Activated CD4-positive, alpha-beta T cell treated with anti-CD3 and anti-CD28 coated beads, Interleukin-2, Interleukin-6, amounts not matched to agents 100 ng/mL and 50 ng/mL, durations not matched to agents 16 hours and 8 hours (primary cell): Measurements from ENCODE around the gene HAPSTR1.
"Not testable (repeated sequence)": the region's sequence is repeated elsewhere in the genome, so short reads cannot be mapped to it uniquely, and the experiment has no call there.

Source experiments
- DNase-seq: peaks from one replicate; pipeline ENCODE4 v3.0.0-alpha.2; 2020

The HAPSTR1 gene, protein sequence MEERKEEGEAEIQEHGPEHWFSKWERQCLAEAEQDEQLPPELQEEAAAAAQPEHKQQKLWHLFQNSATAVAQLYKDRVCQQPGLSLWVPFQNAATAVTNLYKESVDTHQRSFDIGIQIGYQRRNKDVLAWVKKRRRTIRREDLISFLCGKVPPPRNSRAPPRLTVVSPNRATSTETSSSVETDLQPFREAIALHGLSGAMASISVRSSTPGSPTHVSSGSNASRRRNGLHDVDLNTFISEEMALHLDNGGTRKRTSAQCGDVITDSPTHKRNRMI

DNA sequence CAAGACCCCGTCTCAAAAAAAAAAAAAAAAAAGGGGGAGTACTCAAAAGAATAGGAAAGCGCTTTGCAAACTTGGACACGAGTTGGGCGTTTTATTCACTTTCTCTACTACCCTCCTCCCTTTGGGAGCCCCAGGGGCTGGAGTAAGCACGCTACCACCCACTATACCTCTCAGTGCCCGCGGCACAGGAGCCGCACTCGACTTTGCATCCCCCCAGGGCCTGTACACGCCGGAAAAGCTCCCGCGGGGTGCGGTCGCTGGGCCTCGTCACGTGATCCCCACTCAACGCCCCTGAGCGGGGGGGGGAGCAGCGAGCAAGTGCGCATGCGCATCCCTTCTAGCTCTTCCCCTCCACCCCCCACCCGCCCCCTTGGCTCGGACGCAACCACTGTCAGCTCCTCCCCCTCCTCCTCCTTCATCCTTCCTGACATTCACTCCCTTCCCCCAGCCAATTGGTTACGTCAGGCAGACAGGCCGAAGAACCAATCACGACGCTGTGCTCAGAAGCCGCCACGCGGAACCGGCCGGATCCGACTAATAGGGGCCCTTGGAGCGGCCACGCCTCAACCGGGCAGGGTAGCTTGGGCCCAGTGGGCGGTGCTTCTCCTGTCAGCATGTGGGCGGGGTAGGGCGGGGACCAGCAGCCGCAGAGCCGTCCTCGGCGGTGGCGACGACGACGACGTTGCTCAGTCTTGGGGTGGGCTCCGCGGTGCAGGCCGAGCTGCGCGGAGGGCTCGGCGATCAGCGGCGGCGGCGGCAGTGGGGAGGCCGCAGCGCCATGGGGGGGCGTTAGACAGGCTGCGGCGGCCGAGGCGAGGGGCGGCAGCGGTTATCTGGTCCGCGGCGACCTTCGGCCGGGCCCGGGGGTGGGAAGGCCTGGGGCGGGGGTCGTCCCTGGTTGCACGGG is at the start of gene HAPSTR1:
Gene HAPSTR1, plus strand, starts transcription at position 685 of the 907 bp plus-strand sequence. CDS start 401 bp downstream, outside the sequence.
- peak; percentile 100 for DNase-seq

DNA sequence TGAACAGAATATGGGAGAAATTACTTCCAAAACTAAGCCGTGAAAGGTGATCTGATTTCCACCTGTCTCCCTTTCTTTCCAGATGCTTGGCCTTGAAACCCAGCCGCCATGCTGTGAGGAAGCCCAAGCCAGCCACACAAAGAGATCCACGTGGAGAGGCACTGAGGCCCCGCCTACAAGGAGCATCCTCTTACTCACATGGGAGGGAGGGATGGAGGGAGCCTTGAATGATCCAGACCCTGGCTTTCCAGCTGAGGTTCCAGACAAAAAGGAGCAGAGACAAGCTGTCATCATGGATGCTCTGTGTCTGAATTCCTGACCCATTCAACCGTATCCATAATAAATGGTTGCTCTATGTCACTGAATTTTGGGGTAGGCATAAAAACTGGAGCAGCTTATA is 48.9 kb upstream of the HAPSTR1 start:
- no peak for DNase-seq

DNA sequence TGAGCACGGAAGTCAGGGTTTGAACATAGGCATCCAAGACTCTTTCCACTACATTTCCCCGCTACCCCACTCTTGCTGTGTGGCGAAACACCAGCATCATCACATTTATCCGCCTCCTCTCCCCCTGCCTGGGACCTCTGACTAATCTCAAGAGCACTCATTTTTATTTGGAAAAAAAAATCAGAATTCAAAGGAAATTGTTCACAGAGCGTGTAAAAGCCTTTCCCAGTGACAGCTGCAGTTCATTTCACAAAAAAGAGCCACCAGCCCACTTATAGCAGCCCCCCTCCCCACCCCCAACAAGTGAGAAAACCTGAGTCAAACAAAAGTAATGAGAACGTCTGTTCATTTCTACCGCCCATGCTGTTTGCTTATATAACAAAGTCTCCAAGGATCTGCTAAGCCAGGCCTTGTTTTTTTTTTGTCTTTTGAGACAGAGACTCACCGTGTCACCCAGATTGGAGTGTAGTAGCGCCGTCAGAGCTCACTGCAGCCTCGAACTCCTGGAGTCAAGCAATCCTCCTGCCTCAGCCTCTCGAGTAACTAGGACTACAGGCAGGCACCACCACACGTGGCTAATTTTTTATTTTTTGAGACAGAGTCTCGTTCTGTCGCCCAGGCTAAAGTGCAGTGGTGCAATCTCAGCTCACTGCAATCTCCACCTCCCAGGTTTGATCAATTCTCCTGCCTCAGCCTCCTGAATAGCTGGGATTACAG is 48.3 kb upstream of the HAPSTR1 start:
- DNase-seq = no peak

DNA sequence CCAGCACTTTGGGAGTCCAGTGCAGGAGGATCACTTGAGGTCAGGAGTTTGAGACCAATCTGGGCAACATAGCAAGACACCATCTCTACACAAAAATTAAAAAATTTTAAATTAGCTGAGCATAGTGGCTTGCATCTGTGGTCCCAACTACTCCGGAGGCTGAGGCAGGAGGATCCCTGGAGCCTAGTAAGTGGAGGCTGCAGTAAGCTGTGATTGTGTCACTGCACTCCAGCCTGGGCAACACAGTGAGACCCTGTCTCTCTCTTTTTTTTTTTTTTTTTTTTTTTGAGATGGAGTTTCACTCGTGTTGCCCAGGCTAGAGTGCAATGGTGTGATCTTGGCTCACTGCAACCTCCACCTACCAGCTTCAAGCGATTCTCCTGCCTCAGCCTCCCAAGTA is 45.9 kb upstream of the HAPSTR1 start:
- DNase-seq = not testable (repeated sequence)

DNA sequence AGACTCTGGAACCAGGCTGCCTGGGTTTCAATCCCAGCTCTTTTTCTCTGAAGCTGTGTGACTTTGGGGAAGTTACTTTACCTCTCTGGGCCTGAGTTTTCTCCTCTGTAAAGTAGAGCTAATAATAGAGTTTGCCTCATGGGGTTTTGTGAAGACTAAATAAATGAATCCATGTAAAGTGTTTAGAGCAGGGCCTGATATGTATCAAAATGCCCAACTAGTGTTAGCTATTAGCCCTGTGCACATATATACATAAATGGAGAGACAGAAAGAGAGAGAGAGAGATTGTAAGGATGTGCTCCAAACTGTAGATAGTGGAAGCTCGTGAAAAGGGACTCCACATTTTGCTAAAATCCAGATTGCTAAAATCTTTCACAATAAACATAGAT is 44.8 kb upstream of the HAPSTR1 start:
- no peak for DNase-seq

DNA sequence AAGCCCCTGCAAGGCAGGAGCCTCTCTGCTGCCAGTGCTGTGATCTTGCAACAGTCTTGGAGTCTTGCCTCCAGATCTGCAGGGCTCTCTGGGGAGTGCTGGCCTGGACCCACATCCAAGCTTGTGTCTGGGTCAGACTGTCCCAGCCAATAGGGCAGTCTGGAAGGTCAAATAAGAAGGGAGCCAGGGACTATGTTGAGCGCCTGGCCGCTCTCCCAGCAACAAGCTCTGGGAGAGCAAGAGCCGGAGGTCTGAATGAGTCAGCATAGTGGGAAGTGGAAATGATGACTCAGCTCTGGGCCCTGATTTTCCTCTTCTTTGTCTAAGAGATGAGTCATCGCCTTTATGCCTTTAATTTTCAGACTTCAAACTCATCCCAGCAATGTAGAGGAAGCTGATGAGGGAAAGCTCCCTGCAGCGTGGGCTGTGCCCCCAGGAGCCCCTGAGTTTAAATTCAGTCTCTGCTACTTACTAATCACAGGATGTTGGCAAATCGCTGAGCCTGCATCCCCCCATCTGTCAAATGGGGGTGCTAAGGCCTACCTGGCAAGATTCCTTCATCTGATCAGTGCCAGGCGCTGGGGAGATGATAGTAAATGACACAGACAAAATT is 43.6 kb upstream of the HAPSTR1 start:
- peak; percentile 82 for DNase-seq

DNA sequence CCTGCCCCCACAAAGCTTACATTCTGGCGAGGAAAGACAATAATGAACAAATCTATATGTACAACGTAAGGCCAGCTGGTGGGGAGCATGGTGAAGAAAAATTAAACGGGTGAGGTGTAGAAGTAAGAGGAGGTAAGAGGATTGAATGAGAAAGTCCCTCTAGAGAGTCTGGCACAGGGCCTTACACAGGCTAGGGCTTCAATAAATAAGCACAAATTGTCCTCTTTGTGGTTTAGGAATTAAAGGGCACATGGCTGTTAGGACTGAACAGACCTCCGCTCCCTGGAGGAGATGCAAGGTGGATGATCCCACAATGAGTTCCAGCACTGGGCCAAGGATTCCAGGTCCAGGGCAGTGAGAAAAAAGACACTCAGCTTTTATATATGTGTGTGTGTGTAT is 43.1 kb upstream of the HAPSTR1 start:
- no peak for DNase-seq

DNA sequence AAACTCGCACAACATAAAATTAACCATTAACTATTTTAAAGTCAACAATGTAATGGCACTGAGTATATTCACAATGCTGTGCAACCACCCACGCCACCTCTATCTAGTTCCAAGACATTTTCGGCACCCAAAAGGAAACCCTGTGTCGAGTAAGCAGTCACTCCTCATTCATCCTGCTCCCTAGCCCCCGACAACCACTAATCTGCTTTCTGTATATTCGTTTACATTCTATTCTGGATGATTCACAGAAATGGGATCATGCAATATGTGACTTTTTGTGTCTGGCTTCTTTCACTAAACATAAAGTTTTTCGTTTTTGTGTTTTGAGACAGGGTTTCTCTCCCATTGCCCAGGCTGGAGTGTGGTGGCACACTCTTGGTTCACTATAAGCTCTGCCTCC is 42.2 kb upstream of the HAPSTR1 start:
- DNase-seq = no peak

DNA sequence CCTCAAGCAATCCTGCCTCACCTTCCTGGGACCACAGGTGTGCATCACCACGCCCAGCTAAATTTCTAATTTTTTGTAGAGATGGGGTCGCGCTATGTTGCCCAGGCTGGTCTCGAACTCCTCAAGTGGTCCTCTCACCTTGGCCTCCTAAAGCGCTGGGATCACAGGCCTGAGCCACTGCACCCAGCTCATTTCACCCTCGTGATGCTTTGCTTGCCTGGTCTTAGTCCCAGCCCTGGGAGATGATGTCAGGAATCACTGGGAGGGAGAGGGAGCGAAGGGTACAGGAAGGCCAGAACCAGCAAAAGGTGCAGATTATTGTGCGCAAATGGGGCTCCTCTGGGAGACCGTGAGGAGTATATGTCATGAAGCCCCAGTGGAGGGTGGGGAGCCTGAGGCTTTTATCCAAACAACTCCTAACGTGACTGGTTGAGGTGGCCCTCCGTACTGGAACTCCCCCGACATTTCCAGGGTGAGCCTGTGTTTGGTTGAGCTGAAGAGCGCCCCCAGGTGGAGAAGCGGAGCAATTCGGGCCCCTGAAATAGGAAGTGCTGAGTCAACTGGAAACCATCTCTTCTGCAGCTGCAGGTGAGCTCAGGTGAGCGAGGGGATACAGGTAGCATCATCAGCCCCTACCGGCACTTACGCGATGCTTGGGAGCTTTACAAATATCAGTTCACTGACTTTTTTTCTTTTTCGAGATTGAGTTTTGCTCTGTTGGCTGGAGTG is 41.2 kb upstream of the HAPSTR1 start:
- peak; percentile 28 for DNase-seq

DNA sequence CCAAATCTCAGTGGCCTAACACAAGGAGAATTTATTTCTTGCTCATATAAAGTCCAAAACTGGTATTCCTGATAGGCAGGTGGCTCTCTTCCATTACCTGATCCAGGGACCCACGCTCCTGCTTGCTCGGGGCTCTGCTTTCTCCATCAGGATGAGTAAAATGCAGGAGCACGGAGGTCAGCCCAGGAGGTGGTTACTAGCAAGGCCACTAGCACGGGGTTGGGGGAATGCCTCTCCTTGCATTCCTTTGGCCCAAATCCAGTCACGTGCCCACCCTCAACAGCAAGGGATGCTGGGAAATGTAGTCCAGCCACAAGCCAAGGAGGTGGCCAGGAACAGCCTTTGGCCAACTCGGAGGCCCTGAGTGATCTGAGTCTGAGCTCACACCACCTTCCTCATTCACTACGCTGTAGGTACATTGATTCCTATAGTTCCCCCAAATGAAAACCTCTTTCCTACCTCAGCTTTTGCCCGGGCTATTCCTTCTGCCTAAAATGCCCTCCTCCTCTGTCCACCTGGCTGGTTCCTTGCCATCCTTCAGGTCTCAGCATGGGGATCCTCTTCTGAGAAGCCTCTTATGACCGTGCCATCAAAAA is 38.3 kb upstream of the HAPSTR1 start:
- peak; percentile 46 for DNase-seq

DNA sequence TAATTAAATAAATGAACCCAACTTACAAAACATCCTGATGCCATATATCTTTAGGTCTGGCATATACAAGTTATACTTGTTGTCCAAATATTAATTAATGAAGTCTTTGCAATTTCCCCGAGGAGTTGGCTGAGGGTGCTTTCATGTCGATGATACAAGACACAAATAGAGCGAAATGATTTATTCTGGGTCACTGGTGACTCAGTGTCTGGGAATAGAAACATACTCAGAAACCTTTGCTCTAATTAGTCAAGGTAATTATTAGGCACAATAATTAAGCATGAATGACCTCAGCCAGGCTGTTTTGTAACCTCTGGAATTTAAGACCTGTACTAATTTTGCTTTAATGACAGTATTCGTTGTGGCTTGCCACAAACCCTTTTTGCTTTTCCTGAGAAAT is 37.0 kb upstream of the HAPSTR1 start:
- no peak for DNase-seq

DNA sequence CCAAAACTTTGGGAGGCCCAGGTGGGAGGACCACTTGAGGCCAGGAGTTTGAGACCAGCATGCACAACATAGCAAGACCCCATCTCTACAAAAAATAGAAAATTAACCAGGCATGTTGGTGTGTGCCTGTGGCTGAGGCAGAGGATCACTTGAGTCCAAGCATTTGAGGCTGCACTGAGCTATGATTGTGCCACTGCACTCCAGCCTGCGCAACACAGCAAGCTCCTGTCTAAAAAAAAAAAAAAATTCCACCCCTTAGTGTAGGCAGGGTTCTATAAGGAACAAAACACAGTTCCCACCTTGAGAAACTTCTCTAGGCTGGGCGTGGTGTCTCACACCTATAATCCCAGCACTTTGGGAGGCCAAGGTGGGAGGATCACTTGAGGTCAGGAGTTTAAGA is 36.3 kb upstream of the HAPSTR1 start:
- DNase-seq = no peak

DNA sequence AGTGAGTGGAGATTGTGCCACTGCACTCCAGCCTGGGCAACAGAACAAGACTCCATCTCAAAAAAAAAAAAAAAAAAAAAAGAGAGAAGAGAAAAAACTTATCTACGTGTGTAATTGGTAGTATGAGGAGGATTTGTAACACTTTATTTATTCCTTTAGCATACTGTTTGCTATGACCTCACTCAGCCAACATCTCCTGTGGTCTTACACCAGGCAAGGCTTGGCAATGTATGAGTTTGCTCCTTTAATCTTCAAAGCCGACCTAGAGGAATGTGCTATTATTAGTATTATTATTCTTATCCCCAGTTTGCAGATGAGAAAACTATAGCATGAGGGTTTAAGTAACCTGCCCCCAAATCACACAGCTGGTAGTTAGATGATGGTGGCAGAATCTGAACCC is 35.8 kb upstream of the HAPSTR1 start:
- DNase-seq = no peak

DNA sequence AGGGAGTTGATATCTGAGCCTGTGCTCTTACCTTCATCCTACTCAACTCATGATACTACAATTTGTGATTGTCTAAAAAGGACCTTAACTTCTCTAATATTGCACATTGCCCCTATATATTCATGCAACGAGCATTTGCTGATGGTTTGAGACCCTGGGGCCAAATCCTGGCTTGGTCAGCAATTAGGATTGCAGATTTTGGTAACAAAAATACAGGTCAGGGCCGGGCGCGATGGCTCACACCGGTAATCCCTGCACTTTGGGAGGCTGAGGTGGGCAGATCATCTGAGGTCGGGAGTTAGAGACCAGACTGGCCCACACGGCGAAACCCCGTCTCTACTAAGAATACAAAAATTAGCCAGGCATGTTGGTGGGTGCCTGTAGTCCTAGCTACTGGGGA is 35.4 kb upstream of the HAPSTR1 start:
- no peak for DNase-seq

DNA sequence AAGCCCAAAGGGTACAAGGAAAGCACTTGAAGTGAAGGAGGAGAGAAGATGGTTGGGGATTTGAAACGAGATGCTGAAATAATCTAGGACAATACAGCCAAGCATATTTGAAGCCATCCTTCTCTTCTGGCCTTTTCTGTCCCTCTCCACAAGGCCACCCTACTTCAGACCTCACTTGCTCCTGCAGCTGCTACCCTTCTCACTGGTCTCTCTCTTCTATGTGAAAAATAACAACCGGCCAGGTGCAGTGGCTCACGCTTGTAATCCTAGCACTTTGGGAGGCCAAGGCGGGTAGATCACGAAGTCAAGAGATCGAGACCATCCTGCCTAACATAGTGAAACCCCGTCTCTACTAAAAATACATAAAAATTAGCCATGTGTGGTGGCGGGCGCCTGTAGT is 33.2 kb upstream of the HAPSTR1 start:
- DNase-seq = no peak

DNA sequence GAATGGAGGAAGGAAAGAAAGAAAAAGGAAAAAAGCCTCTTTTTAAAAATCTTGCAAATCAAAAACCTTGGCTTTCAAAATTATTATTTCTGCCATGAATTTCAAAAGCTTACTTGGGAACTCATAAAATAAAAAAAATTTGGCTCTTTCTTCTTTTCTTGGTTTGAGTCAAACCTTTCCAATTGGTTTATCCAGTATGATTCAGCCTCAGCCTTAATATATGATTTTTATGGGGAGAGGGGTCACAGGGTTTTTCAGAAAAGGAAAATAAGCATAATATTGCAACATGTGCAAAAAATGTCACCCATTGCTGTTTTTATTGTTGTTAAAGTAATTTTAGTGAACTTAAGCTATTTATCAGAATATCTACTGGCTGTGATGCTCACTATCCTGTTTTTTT is 31.2 kb upstream of the HAPSTR1 start:
- DNase-seq = no peak

DNA sequence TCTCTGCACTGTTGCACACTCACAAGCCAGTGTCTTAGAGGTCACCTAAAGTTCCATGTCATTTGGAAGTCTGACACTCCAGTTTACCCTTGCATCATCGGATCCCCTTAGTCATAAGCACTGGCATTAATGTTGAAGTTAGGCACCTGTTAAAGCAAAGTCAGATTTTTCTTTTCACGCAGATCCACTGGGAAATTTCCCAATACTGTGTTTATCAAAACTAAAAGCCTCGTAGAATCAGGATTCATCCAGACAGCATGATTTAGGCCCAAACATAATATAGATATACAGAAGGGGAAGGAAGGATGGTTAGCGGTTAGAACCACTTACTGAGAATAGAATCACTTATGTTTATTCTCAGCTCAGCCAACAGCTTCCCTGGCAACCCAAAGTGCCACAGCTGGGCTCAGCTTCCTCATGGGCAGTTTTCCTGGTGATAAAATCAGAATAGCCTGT is 30.1 kb upstream of the HAPSTR1 start:
- DNase-seq = peak; percentile 14

DNA sequence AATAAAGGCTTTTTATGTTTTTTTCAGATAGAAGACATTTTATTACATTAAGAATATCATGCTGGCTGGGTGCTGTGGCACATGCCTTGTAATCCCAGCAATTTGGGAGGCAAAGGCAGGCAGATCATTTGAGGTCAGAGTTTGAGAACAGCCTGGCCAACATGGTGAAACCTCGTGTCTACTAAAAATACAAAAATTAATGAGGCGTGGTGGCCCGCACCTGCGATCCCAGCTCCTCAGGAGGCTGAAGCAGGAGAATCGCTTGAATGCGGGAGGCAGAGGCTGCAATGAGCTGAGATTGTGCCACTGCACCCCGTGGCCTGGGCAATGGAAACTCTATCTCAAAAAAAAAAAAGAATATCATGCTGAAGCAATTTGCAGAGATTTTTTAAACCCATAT is 29.1 kb upstream of the HAPSTR1 start:
- no peak for DNase-seq

DNA sequence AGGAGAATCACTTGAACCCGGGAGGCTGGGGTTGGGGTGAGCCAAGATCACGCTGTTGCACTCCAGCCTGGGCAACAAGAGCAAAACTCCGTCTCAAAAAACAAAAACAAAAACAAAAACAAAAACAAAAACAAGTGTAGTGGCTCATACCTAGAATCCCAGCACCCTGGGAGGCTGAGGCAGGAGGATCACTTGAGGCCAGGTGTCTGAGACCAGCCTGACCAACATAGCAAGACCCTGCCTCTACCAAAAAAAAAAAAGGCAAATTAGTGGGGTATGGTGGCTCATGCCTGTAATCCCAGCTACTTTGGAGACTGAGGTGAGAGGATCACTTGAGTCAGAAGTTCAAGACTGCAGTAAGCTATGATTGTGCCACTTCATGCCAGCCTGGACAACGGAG is 26.4 kb upstream of the HAPSTR1 start:
- no peak for DNase-seq

DNA sequence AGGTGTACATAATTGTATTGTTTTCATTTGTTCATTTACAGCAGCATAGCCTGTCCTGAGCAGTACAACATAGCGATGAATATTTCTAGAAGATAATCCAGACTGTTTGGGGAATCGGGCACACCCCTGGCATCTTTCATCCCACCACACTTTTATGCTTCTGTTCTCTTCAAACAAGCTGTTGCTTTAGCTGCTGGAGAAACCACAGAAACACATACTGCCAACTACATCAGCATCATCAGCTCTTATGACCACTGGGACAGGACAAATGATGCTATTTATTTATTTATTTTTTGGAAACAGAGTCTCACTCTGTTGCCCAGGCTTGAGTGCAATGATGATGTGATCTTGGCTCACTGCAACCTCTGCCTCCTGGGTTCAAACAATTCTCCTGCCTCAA is 22.6 kb upstream of the HAPSTR1 start:
- DNase-seq = no peak

DNA sequence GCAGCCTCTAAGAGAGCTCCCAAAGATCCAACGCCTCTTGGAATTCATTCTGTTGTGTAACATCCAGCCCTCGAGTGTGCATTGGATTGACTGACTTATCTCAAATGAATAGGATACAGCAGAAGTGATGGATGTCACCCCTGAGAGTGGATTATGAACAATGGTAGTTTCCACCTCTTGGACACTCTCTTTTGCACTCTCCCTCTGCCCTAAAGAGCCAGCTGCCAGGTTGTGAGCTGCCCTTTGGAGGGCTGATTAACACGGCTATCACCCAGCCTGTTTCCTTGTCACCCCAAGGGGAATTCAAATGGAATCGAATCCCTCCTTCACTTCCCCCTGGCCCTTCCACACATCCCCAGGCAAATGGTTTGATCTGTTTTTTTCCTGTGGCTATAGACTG is 21.2 kb upstream of the HAPSTR1 start:
- no peak for DNase-seq

DNA sequence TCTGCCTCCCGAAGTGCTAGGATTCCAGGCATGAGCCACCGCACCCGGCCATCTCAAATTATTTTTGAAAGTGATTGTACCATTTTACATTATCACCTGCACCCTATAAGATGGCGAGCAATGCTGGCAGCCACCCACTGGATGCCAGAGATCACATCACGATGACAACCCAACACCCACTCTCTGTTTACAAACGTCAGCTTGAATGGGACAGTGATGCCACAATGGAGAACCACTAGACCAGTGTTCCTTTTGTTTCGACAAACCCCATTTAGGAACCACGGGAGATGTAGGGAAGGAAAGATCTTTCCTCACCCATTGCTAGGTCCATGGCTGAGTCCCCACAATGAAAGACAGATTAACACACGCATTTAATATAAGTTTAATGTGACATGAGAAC is 20.1 kb upstream of the HAPSTR1 start:
- DNase-seq = no peak
